GM21526 (cell line): ENCODE results near the gene TMEM271.

ENCODE experiments used
- ATAC-seq: cut with Tn5 transposase; IDR thresholded peaks from one replicate; pipeline ENCODE4 v1.9.1; 2021; ENCODE audit warnings: moderate library complexity; ENCODE audit not compliant: unreplicated experiment, low FRiP score

The TMEM271 gene

GRCh38 chr4:576245-576821 is at the start of gene TMEM271:
TMEM271 (minus strand) TSS chr4:576295; CDS start chr4:576062, 233 bp downstream.
- ATAC-seq: no peak

- ATAC-seq: no peak
Observed at GRCh38 chr4:625631-626161, 49.6 kb upstream of the TMEM271 start.

GRCh38 chr4:624705-625590 is 48.9 kb upstream of the TMEM271 start, which contains the start of gene PDE6B:
PDE6B (plus strand) TSS chr4:625573; CDS start chr4:625627, 54 bp downstream.
- ATAC-seq: no peak

- ATAC-seq: no peak
Observed at GRCh38 chr4:623914-624566, 47.9 kb upstream of the TMEM271 start.

- no peak for ATAC-seq
Observed at GRCh38 chr4:622996-623913, 47.2 kb upstream of the TMEM271 start.

GRCh38 chr4:622071-622995 is 46.2 kb upstream of the TMEM271 start:
- no peak for ATAC-seq

GRCh38 chr4:621296-622070 is 45.4 kb upstream of the TMEM271 start:
- no peak for ATAC-seq

GRCh38 chr4:620851-621261 is 44.8 kb upstream of the TMEM271 start:
- ATAC-seq: no peak

- ATAC-seq: no peak
Observed at GRCh38 chr4:620201-620600, 44.1 kb upstream of the TMEM271 start.

GRCh38 chr4:617644-618641 is 41.8 kb upstream of the TMEM271 start:
- ATAC-seq: no peak

GRCh38 chr4:616911-617643 is 41.0 kb upstream of the TMEM271 start:
- no peak for ATAC-seq

- no peak for ATAC-seq
Observed at GRCh38 chr4:616091-616490, 40.0 kb upstream of the TMEM271 start.

- ATAC-seq: no peak
Observed at GRCh38 chr4:613126-613525, 37.0 kb upstream of the TMEM271 start.

GRCh38 chr4:612749-613125 is 36.6 kb upstream of the TMEM271 start:
- no peak for ATAC-seq

- no peak for ATAC-seq
Observed at GRCh38 chr4:612052-612748, 36.1 kb upstream of the TMEM271 start.
